ENCODE data around the gene VAC14.

VAC14 gene

DNA sequence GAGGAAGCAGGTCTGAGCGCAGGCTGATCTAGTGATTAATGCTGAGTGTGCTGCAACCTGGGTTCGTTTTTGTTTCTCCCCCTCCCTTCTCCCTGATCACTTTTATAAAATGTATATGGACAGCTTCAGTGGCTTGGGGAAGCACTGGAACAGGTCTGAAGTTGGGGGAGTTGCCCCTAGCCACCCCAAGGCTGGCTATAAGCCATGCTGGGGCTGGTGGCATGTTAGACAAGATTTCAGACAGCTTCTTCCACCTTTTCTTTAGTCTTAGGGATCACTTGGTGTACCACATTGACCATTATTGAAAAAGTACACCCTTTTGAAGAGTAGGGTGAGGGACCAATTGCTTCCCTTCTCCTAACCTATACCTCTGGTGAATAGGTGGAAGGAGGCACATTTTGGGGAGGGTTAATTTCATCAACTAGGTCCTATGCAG is 3.8 kb upstream of the VAC14 start:
- peak overlapping the region; percentile 34 for H3K4me3 ChIP-seq (ENCODE audit: low read depth, low read length)
- TF ChIP-seq, protein P1, sequence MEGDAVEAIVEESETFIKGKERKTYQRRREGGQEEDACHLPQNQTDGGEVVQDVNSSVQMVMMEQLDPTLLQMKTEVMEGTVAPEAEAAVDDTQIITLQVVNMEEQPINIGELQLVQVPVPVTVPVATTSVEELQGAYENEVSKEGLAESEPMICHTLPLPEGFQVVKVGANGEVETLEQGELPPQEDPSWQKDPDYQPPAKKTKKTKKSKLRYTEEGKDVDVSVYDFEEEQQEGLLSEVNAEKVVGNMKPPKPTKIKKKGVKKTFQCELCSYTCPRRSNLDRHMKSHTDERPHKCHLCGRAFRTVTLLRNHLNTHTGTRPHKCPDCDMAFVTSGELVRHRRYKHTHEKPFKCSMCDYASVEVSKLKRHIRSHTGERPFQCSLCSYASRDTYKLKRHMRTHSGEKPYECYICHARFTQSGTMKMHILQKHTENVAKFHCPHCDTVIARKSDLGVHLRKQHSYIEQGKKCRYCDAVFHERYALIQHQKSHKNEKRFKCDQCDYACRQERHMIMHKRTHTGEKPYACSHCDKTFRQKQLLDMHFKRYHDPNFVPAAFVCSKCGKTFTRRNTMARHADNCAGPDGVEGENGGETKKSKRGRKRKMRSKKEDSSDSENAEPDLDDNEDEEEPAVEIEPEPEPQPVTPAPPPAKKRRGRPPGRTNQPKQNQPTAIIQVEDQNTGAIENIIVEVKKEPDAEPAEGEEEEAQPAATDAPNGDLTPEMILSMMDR (IDR thresholded peaks at IDR 0.05; ENCODE audit: low read depth, low read length), result no peak

- H3K4me3 ChIP-seq (ENCODE audit: low read depth, low read length), result peak overlapping the region; percentile 34
- TF ChIP-seq, protein P1 (IDR thresholded peaks at IDR 0.05; ENCODE audit: low read depth, low read length), result no peak
Observed at GRCh38 chr16:70804153-70804733, 3.3 kb upstream of the VAC14 start.

DNA sequence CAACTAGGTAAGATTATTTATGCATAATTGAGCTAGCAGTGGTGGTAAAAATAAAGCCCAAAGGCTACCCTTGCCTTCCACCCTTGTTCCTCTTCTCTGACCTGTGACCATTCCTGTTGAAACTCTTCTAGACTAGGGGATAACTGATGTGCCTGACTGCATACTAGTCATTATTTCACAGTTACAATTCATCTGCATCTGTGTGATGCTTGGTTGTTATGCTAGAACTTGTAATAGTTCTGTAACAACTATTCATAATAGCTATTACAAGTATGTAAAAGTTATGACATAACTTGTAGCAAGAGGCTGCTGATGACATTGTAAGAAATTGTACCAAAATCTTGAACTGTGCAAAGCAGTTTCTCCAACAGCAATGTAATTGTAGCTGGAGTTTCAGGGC is 2.4 kb upstream of the VAC14 start:
- no peak overlapping the region for H3K4me3 ChIP-seq (ENCODE audit: low read depth, low read length)
- TF ChIP-seq, protein P1 (IDR thresholded peaks at IDR 0.05; ENCODE audit: low read depth, low read length), result no peak

- TF ChIP-seq, protein P1 (IDR thresholded peaks at IDR 0.05; ENCODE audit: low read depth, low read length), result no peak
- H3K4me3 ChIP-seq (ENCODE audit: low read depth, low read length), result no peak overlapping the region; the same call in 1 of the 2 replicates
Observed at GRCh38 chr16:70801611-70802010, 653 bp upstream of the VAC14 start.

DNA sequence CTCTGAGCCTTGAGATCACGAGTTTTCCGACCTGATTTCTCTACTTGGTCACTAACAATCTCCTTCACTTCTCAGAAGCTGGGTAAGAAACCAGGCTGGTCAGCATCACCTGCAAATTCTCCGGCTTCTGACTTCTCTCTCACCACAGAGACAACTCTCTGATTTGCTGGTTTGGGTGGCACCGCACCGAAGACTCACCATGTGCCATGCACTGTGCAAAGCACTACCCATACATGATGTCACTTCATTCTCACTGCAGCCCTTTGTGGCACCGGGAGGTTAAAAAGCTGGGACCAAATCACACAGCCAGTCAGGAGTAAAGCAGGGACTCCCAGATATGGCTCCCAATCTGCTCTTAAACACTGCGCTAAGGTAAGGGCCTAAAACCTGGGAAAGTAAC is 647 bp downstream of the VAC14 start:
- H3K4me3 ChIP-seq (ENCODE audit: low read depth, low read length), result peak overlapping the region; percentile 84
- TF ChIP-seq, protein P1 (IDR thresholded peaks at IDR 0.05; ENCODE audit: low read depth, low read length), result no peak

- TF ChIP-seq, protein P1 (IDR thresholded peaks at IDR 0.05; ENCODE audit: low read depth, low read length), result no peak
- no peak overlapping the region for H3K4me3 ChIP-seq (ENCODE audit: low read depth, low read length)
Observed at GRCh38 chr16:70796301-70796700, 4.7 kb downstream of the VAC14 start.

DNA sequence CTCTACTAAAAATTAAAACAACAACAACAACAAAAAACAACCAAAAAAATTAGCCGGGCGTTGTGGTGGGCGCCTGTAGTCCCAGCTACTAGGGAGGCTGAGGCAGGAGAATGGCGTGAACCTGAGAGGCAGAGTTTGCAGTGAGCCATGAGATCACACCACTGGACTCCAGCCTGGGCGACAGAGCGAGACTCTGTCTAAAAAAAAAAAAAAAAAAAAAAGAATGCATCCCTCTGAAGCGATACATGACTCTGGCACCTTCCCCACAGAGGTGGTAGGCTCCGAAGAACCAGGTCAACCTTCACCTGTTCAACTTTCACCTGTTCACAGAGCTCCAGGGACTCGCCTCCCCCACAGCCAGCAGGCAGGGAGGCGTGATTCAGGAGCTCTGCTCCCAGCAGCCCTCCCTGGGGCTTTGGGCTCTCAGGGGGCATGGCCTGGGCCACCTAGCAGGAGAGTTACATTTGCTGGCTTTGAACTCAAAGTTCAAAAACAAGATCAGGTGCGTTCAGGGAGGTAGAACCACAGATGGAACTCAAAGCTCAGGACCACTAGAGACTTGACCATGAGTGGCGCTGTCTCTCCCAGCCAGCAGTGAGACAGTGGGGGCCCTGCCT is 5.6 kb downstream of the VAC14 start:
- TF ChIP-seq, protein P1 (IDR thresholded peaks at IDR 0.05; ENCODE audit: low read depth, low read length), result no peak
- H3K4me3 ChIP-seq (ENCODE audit: low read depth, low read length), result no peak overlapping the region
